WTC11 (cell line): Measurements from ENCODE around the gene QRFP. TPM values are rescaled to one million over a fixed set of nuclear protein-coding genes. Genes with fewer than 3 reads are reported as not detected.

ENCODE experiments used
- ATAC-seq: fragments of 200-7000 bp; cut with Tn5 transposase; 2 replicates; pipeline ENCODE4 v1.10.0; 2021; ENCODE audit warnings: mild to moderate bottlenecking, moderate library complexity
- CTCF ChIA-PET: fragments of 300-600 bp; sonication (Branson Sonifier 250); formaldehyde crosslinking; loops from one replicate; lab custom pipeline; 2021; ENCODE audit warnings: antibody characterized with exemption; lab: Charles Lee
- POLR2A ChIA-PET: fragments of 350-600 bp; sonication (Branson Sonifier 250); formaldehyde crosslinking; loops from one replicate; lab custom pipeline; 2021; ENCODE audit warnings: antibody characterized with exemption; lab: Charles Lee
- DNase-seq: peaks from one replicate; pipeline ENCODE4 v3.0.0; 2021; ENCODE audit warnings: low spot score
- H3K27ac Mint-ChIP-seq: 2 replicates; pipeline ENCODE4 v1.8.0; 2021; ENCODE audit warnings: mixed read lengths
- H3K27me3 Mint-ChIP-seq: 2 replicates; pipeline ENCODE4 v1.8.0; 2021; ENCODE audit warnings: low read depth, mild to moderate bottlenecking, moderate library complexity, mixed read lengths
- H3K36me3 Mint-ChIP-seq: 2 replicates; pipeline ENCODE4 v1.8.0; 2021; ENCODE audit warnings: mixed read lengths
- H3K4me1 Mint-ChIP-seq: 2 replicates; pipeline ENCODE4 v1.8.0; 2022; ENCODE audit warnings: mixed read lengths
- H3K4me3 Mint-ChIP-seq: 2 replicates; pipeline ENCODE4 v1.8.0; 2021; ENCODE audit warnings: mild to moderate bottlenecking, moderate library complexity, mixed read lengths
- H3K9me3 Mint-ChIP-seq: 2 replicates; pipeline ENCODE4 v1.8.0; 2021; ENCODE audit warnings: mixed read lengths
- AR ChIP-seq: fragments of 250-450 bp; sonication (Bioruptor Pico); IDR thresholded peaks from 2 replicates; pipeline ENCODE4 v1.9.0; 2021; ENCODE audit warnings: mild to moderate bottlenecking
- ATF6 ChIP-seq: sonication (generic); formaldehyde crosslinking; IDR thresholded peaks from 2 replicates; pipeline ENCODE4 v1.8.1; 2023; ENCODE audit warnings: mild to moderate bottlenecking, missing genetic modification reagents
- FOXP1 ChIP-seq: sonication (generic); formaldehyde crosslinking; IDR thresholded peaks from 2 replicates; pipeline ENCODE4 v1.8.0; 2022; ENCODE audit warnings: missing genetic modification reagents, mild to moderate bottlenecking, moderate library complexity, borderline replicate concordance
- FOXP4 ChIP-seq: sonication (generic); formaldehyde crosslinking; IDR thresholded peaks from 2 replicates; pipeline ENCODE4 v1.8.0; 2022; ENCODE audit warnings: mild to moderate bottlenecking, missing genetic modification reagents
- IRF1 ChIP-seq: sonication (generic); formaldehyde crosslinking; IDR thresholded peaks from 2 replicates; pipeline ENCODE4 v1.8.0; 2023; ENCODE audit warnings: missing genetic modification reagents
- KAT7 ChIP-seq: sonication (generic); formaldehyde crosslinking; IDR thresholded peaks from 2 replicates; pipeline ENCODE4 v1.8.1; 2023; ENCODE audit warnings: missing genetic modification reagents, mild to moderate bottlenecking, borderline replicate concordance
- MYBL2 ChIP-seq: sonication (generic); formaldehyde crosslinking; IDR thresholded peaks from 2 replicates; pipeline ENCODE4 v1.8.1; 2023; ENCODE audit warnings: mild to moderate bottlenecking, moderate library complexity, missing genetic modification reagents
- NFYB ChIP-seq: sonication (generic); formaldehyde crosslinking; conservative IDR thresholded peaks from 2 replicates; pipeline ENCODE4 v1.8.0; 2022; ENCODE audit warnings: low read depth, missing genetic modification reagents
- TP53 ChIP-seq: sonication (generic); formaldehyde crosslinking; IDR thresholded peaks from 2 replicates; pipeline ENCODE4 v1.8.1; 2023; ENCODE audit warnings: mild to moderate bottlenecking, missing genetic modification reagents
- ZBTB43 ChIP-seq: sonication (generic); formaldehyde crosslinking; IDR thresholded peaks from 2 replicates; pipeline ENCODE4 v1.8.1; 2023; ENCODE audit warnings: mild to moderate bottlenecking, missing genetic modification reagents
- ZNF121 ChIP-seq: sonication (generic); formaldehyde crosslinking; IDR thresholded peaks from 2 replicates; pipeline ENCODE4 v1.8.0; 2023; ENCODE audit warnings: missing genetic modification reagents
- ZNF232 ChIP-seq: sonication (generic); formaldehyde crosslinking; IDR thresholded peaks from 2 replicates; pipeline ENCODE4 v1.8.0; 2022; ENCODE audit warnings: mild to moderate bottlenecking, missing genetic modification reagents
- ZNF396 ChIP-seq: fragments of 250-450 bp; sonication (Bioruptor Pico); IDR thresholded peaks from 2 replicates; pipeline ENCODE4 v1.8.0; 2021; ENCODE audit warnings: mild to moderate bottlenecking, moderate library complexity, borderline replicate concordance
- ZSCAN18 ChIP-seq: fragments of 250-450 bp; sonication (Bioruptor Pico); IDR thresholded peaks from 2 replicates; pipeline ENCODE4 v2.1.2; 2022; ENCODE audit warnings: mild to moderate bottlenecking, moderate library complexity
- total RNA-seq: library from RNA; stranded (reverse); gene quantifications from 3 replicates; pipeline ENCODE4 v1.2.3, GENCODE V29; 2021

QRFP gene
- total RNA-seq, 1 experiment from 2014 or later, result not detected

- Mint-ChIP-seq H3K27me3 (no peaks in the 10 kb centered on the region), H3K36me3 (no peaks in the 10 kb centered on the region), H3K4me3 (no peak overlapping the region), H3K9me3 (no peaks in the 10 kb centered on the region), H3K4me1 (no peaks in the 10 kb centered on the region), H3K27ac (no peak overlapping the region)
- ChIA-PET CTCF (interaction anchor here (1.3 to 8.4 kb wide), 3 partner anchors 44 to 149 kb away, joined by 5 to 69 read pairs (median 7); no protein-coding TSS in a partner anchor), POLR2A (no interaction called here)
- ATAC-seq, result no peak
- TF ChIP-seq ATF6 (no peak), AR (CRISPR knock-in tag) (no peak), ZNF121 (CRISPR knock-in tag) (no peak), ZSCAN18 (no peak), ZBTB43 (CRISPR knock-in tag) (no peak), TP53 (CRISPR knock-in tag) (no peak), KAT7 (CRISPR knock-in tag) (no peak), ZNF232 (no peak), ZNF396 (CRISPR knock-in tag) (no peak), NFYB (CRISPR knock-in tag) (no peak), FOXP4 (CRISPR knock-in tag) (no peak), MYBL2 (no peak)
- no peak for DNase-seq
Measured at GRCh38 chr9:130897105-130897751, 616 bp upstream of the QRFP start.

- no peaks in the 10 kb centered on the region for H3K9me3 Mint-ChIP-seq
- no peaks in the 10 kb centered on the region for H3K36me3 Mint-ChIP-seq
- ATAC-seq (peak; percentile 13; the same call in 1 of the 2 replicates), DNase-seq (no peak)
- TF ChIP-seq IRF1 (CRISPR knock-in tag), result no peak
- TF ChIP-seq FOXP1 (CRISPR knock-in tag), result 0 out of 2 replicates have a peak, but pooled peaks have one; percentile 32
- H3K4me3 Mint-ChIP-seq, result no peak overlapping the region
- H3K27me3 Mint-ChIP-seq, result no peaks in the 10 kb centered on the region
- H3K27ac Mint-ChIP-seq, result peak overlapping the region; percentile 89
- H3K4me1 Mint-ChIP-seq, result no peaks in the 10 kb centered on the region
- POLR2A ChIA-PET, result no interaction called here
- CTCF ChIA-PET, result interaction anchor here (0.6 to 8.4 kb wide), 7 partner anchors 30 to 194 kb away, joined by 3 to 69 read pairs (median 7); no protein-coding TSS in a partner anchor
Measured at GRCh38 chr9:130895481-130896232, 955 bp downstream of the QRFP start.
